Measurements from ENCODE around the gene DNAH10.
A peak's percentile ranks its signal among the peaks of the same experiment; 100 is the strongest.

DNAH10 gene

DNA sequence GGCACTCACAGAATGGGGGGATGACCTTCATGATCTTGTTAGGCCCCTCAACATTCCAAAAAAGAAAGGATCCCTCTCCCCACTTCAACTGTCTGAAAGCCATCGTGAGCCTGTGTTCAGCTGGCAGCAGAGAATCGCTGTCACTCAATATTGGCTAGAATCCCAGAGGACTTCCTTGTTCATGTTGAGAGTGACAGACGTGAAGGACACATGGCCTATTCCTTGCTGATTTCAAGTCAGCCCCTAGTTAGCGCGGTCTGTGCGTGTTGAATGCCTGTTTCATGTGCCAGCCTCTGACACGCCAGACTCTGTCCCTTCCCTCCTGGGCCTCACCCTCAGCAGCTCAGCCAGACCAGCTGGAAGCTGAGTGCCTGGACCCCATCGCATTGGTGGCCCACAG, 43.1 kb downstream of the DNAH10 start:
- peaks cover 2% of the 10 kb centered on the region for H3K27me3 Mint-ChIP-seq
- no peaks in the 10 kb centered on the region for H3K36me3 Mint-ChIP-seq
- H3K4me1 Mint-ChIP-seq: no peaks in the 10 kb centered on the region
- no peak overlapping the region for H3K4me3 Mint-ChIP-seq
- no peaks in the 10 kb centered on the region for H3K9me3 Mint-ChIP-seq
- no peak overlapping the region for H3K27ac Mint-ChIP-seq

DNA sequence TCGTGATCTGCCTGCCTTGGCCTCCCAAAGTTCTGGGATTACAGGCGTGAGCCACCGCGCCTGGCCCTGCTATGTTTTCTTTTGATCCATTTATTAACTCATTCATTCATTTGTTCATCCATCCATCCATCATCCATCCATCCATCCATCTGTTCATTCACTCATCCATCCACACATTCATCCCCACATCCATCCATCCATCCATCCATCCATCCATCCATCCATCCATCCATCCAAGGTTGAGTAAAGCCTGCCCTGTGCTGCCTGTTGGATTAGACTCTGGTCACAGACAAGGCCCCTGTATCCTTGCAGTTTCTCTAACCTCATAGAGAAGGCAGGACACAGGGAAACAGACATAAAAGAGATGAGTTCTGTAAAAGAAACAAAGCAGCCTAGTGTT, 44.9 kb downstream of the DNAH10 start:
- Mint-ChIP-seq H3K4me1 (no peaks in the 10 kb centered on the region), H3K4me3 (no peak overlapping the region), H3K36me3 (no peaks in the 10 kb centered on the region), H3K9me3 (no peaks in the 10 kb centered on the region), H3K27ac (no peak overlapping the region), H3K27me3 (peaks cover 2% of the 10 kb centered on the region)

DNA sequence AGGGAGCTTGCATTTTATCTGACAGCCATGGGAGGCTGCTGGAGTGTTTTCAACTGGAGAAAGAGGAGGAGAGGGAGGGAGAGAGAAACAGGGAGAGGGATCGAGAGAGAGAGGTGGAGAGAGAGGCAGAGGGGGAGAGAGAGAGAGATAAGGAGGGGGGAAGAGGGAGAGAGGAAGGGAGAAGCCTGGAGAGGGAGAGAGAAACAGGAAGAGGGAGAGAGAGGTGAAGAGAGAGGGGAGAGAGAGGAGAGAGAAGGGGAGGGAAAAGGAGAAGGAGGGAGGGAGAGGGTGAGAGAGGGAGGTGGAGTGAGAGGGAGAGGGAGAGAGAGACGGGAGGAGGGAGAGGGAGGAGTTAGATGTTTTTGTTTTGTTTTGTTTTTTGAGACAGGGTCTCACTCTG, 45.6 kb downstream of the DNAH10 start:
- H3K9me3 Mint-ChIP-seq: no peaks in the 10 kb centered on the region
- H3K27ac Mint-ChIP-seq: no peak overlapping the region
- no peaks in the 10 kb centered on the region for H3K36me3 Mint-ChIP-seq
- H3K27me3 Mint-ChIP-seq: peaks cover 2% of the 10 kb centered on the region
- H3K4me1 Mint-ChIP-seq: no peaks in the 10 kb centered on the region
- no peak overlapping the region for H3K4me3 Mint-ChIP-seq

DNA sequence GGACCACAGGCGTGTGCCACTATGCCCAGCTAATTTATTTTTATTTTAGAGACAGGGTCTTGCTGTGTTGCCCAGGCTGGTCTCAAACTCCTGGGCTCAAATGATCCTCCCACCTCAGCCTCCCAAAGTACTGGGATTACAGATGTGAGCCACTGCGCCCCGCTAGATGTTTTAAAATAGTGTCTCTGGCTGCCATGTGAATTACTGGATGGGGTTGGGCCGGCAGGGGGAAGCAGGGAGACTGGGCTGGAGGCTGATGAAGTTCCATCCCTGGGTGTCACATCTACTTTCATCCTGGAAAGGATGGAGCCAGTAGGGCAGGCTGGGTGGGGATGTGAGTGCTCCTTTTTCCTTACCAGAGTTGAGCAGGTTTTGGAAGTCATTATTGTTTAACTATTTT, 46.1 kb downstream of the DNAH10 start:
- Mint-ChIP-seq H3K4me3 (no peak overlapping the region), H3K27ac (no peak overlapping the region), H3K27me3 (peaks cover 2% of the 10 kb centered on the region), H3K4me1 (no peaks in the 10 kb centered on the region), H3K9me3 (no peaks in the 10 kb centered on the region), H3K36me3 (no peaks in the 10 kb centered on the region)

DNA sequence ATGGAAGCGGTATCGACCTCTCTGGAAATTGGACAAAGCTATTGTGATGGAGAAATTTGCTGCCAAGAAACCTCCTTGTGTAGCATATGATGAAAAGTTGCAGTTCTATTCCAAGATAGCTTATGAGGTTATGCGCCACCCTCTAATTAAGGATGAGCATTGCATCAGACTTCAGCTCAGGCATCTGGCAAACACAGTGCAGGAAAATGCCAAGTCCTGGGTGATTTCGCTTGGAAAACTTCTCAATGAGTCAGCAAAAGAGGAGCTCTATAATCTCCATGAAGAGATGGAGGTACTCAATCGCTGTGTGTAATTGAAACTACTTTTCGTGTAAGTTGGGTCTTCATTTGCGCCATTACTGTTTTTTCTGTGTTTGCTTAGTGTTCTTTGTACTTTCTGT, 51.2 kb downstream of the DNAH10 start:
- peaks cover 3% of the 10 kb centered on the region for H3K36me3 Mint-ChIP-seq
- H3K27me3 Mint-ChIP-seq: peaks cover 2% of the 10 kb centered on the region
- peak overlapping the region; percentile 63 for H3K27ac Mint-ChIP-seq
- no peak overlapping the region for H3K4me3 Mint-ChIP-seq
- H3K9me3 Mint-ChIP-seq: peaks cover 12% of the 10 kb centered on the region
- no peaks in the 10 kb centered on the region for H3K4me1 Mint-ChIP-seq

DNA sequence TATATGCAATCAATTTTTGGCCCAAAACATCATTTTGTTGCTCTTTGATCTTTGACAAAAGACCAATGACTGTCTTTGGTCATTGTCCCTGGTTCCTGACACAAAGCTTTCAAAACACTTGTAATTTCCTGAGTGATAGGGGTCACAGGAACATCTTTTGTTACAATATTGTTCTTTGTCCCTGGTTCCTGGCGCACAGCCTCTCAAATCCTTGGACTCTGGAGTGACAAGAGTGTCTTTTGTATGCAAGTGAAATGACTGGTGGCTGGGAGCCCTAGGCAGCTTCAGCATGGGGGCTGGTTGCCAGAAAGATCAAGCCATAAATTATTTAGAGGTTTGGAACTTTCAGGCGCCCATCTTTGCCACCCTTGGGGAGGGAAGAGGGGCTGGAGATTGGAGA, 53.9 kb downstream of the DNAH10 start:
- H3K4me1 Mint-ChIP-seq: no peaks in the 10 kb centered on the region
- H3K9me3 Mint-ChIP-seq: peaks cover 12% of the 10 kb centered on the region
- peaks cover 4% of the 10 kb centered on the region for H3K27me3 Mint-ChIP-seq
- H3K4me3 Mint-ChIP-seq: no peak overlapping the region
- no peak overlapping the region for H3K27ac Mint-ChIP-seq
- peaks cover 3% of the 10 kb centered on the region for H3K36me3 Mint-ChIP-seq

DNA sequence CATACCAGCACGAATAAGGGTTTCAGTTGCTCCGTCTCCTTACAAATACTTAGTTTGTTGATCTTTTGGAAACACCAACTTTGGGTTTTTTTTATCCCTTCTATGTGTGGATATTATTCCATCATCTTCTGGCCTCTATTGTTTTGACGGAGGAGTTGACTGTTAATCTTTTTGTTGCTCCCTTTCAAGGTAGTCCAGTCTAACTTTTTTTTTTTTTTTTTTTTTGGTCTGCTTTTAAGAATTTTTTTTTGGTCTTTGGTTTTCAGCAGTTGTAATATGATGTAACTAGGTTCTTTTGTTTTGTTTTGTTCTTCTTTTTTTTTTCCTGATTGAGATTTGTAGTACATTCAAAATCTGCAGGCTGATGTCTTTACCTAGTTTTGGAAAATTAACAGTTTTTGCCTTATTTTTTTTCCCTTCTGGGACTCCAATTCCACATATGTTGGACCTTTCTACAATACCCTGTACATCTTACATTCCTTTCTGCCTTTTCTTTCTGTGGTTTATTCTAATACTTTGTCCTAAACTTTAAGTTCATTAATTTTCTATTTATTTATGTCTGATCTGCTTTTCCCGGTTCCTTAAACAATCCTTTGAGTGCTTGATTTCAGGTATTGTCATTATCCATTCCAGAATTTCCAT, 54.9 kb downstream of the DNAH10 start:
- Mint-ChIP-seq H3K4me3 (no peak overlapping the region), H3K27me3 (peaks cover 4% of the 10 kb centered on the region), H3K36me3 (peaks cover 3% of the 10 kb centered on the region), H3K27ac (no peak overlapping the region), H3K9me3 (peaks cover 12% of the 10 kb centered on the region), H3K4me1 (no peaks in the 10 kb centered on the region)

DNA sequence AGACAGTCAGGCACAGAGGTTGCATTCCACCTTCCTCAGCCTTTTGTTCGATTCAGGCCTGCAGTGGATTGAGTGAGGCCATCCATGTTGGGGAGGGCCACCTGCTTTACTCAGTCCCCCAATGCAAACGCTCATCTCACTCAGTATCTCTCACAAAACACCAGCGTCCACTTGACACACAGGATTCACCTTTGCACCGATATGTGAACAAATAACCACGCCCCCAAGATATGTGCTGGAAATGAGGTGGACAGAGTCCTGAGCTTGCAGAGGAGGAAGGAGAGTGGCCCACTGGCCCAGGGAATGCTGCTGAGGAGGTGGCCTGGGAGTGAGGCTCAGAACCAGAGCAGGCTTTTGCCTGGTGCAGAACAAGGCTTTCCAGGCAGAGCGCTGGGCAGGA, 60.7 kb downstream of the DNAH10 start:
- Mint-ChIP-seq H3K4me1 (no peaks in the 10 kb centered on the region), H3K9me3 (no peaks in the 10 kb centered on the region), H3K27ac (no peak overlapping the region), H3K4me3 (no peak overlapping the region), H3K36me3 (no peaks in the 10 kb centered on the region), H3K27me3 (peaks cover 4% of the 10 kb centered on the region)

DNA sequence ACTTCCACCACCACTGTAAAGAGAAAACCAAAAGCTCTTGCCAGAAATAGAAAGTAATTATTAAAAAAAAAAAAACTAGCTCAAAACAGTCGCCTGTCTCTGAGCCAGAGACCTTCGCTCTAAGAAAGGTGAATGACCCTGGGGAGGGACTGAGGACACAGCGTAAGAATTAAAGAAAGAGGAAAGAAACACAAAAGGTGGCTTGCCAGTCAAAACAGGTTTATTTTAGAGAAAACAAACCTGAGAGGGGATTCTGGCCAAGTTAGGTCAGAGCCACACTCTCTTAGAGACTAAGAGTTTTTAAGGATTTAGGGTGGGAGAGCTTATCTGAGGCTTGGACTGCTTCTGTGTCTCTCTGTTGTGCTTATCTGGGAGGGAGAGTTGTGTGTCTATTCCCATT, 66.0 kb downstream of the DNAH10 start:
- H3K4me3 Mint-ChIP-seq: no peak overlapping the region
- H3K4me1 Mint-ChIP-seq: no peaks in the 10 kb centered on the region
- H3K27me3 Mint-ChIP-seq: no peaks in the 10 kb centered on the region
- H3K36me3 Mint-ChIP-seq: no peaks in the 10 kb centered on the region
- no peak overlapping the region for H3K27ac Mint-ChIP-seq
- no peaks in the 10 kb centered on the region for H3K9me3 Mint-ChIP-seq

DNA sequence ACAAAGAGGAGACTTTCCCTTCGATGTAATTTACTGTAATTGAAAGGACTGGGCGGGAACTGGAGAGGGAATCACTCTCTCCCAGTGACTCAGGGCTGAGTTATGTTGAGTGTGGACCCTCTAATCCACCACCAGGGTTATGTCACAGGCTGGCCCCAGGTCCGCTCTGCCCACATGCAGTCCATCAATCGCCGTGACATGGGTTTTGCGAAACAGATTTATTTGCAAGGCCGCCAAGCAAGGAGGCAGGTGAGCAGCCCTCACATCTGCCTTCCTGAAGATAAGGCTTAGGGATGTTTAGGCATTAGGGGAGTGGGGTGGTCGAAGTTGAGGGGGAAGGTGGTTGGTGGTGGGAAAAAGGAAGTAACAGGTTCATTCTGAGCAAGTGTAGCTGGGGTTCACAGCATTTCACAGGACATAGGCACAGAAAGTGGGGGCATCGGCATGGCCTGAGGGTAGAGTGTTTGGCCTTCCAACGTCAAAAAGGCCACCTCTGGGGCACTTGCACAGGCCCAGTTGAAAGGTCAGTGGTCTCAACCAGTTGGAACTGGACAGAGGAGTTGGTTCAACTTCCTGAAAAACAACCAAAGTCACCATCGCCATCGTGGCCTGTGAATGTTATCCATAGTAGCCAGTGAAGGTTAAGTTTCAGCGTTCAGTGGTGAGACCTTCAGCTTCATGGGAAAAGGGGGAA, 66.9 kb downstream of the DNAH10 start:
- H3K4me3 Mint-ChIP-seq: no peak overlapping the region

DNA sequence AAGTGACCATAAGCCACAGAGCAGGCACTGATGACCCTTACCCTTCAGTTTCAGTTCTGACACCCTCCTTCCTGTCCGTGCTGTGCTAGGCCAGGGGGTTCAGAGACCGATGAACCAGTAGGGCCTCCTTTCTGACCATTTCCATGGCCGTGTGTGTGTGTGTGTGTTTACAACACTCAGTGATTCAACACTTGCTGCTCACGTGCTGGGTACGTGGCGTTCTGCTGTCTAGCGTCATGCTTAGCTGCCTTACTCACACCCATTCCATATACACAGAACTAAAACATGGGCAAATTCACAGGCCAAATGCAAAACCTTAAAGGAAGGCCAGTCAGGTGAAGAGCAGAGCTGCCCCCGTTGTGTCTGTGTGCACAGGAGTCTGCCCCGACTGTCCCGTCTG, 67.5 kb downstream of the DNAH10 start:
- H3K4me1 Mint-ChIP-seq: no peaks in the 10 kb centered on the region
- H3K4me3 Mint-ChIP-seq: no peak overlapping the region
- no peak overlapping the region for H3K27ac Mint-ChIP-seq
- H3K9me3 Mint-ChIP-seq: no peaks in the 10 kb centered on the region
- no peaks in the 10 kb centered on the region for H3K36me3 Mint-ChIP-seq
- no peaks in the 10 kb centered on the region for H3K27me3 Mint-ChIP-seq

More for the DNA sequence above, 66.9 kb downstream of the DNAH10 start:
- Mint-ChIP-seq H3K27me3 (no peaks in the 10 kb centered on the region), H3K36me3 (no peaks in the 10 kb centered on the region), H3K27ac (no peak overlapping the region), H3K9me3 (no peaks in the 10 kb centered on the region), H3K4me1 (no peaks in the 10 kb centered on the region)

DNA sequence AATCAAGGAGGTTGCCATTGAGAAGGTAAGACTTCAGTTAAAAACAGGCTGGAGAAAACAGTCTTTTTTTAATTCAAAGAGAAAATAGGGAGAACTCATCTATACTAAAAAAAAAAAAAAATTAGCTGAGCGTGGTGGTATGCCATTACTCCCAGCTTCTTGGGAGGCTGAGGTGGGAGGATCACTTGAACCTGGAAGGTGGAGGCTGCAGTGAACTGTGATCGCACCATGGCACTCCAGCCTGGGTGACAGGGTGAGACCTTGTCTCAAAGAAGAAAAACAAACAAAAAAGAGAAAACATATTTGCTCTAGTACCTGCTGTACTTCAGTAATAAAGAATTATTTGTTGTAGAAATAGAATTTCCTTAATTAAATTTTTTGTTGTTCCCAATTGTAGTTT, 68.6 kb downstream of the DNAH10 start:
- Mint-ChIP-seq H3K27ac (no peak overlapping the region), H3K27me3 (no peaks in the 10 kb centered on the region), H3K4me3 (no peak overlapping the region), H3K4me1 (no peaks in the 10 kb centered on the region), H3K36me3 (no peaks in the 10 kb centered on the region), H3K9me3 (no peaks in the 10 kb centered on the region)

DNA sequence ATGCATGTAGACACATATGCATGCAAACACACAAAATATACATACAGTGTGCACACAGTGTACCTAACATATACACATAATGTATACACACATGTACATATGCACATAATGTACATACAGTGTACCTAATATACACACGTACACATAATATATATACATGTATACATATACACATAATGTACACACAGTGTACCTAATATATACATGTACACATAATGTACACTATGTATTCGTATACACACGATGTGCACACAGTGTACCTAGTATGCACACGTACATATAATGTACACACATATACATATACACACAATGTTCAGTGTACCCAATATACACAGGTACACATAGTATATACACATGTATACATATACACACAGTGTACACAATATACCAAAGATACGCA, 70.0 kb downstream of the DNAH10 start:
- no peak overlapping the region for H3K4me3 Mint-ChIP-seq
- H3K9me3 Mint-ChIP-seq: no peaks in the 10 kb centered on the region
- H3K4me1 Mint-ChIP-seq: no peaks in the 10 kb centered on the region
- H3K27ac Mint-ChIP-seq: no peak overlapping the region
- H3K27me3 Mint-ChIP-seq: no peaks in the 10 kb centered on the region
- no peaks in the 10 kb centered on the region for H3K36me3 Mint-ChIP-seq

DNA sequence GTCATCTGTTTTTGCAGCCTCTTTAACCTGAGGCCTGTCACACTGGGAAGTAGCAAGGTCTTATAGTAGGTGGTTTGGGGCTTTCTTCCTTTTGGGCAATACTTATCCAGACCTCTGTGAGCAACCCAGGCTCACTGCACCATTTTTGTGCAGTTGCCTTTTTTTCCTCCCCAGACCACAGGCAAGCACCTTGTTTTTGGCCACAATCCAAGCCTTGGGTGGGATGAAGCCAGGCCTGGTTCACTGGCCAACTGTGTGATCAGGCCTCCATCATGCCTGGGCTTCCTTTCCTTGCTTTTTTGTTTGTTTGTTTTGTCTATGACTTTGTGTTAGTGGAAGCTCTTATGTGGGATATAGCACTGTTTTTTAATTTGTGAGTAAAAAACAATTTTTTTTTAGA, 71.7 kb downstream of the DNAH10 start:
- H3K36me3 Mint-ChIP-seq: no peaks in the 10 kb centered on the region
- H3K27me3 Mint-ChIP-seq: no peaks in the 10 kb centered on the region
- peak overlapping the region; percentile 20 for H3K27ac Mint-ChIP-seq
- no peaks in the 10 kb centered on the region for H3K9me3 Mint-ChIP-seq
- H3K4me3 Mint-ChIP-seq: no peak overlapping the region
- no peaks in the 10 kb centered on the region for H3K4me1 Mint-ChIP-seq

DNA sequence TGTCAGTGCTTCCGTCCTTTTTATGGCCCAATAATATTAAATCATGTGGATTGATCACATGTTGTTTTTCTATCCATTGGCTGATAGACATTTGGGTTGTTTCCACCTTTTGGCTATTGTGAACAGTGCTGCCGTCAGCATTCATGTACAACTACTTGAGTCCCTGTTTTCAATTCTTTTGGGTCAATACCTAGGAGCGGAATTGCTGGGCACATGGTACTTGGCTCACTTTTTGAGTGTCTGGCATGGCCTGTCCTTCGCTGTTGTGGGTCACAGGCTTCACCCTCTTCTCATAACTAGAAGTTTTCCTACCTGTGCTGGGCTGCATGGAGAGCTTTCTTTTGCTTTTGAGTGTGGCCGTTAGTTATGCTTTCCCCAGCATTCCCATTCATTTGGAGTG, 72.7 kb downstream of the DNAH10 start:
- Mint-ChIP-seq H3K36me3 (no peaks in the 10 kb centered on the region), H3K27me3 (no peaks in the 10 kb centered on the region), H3K27ac (no peak overlapping the region), H3K9me3 (no peaks in the 10 kb centered on the region), H3K4me1 (no peaks in the 10 kb centered on the region), H3K4me3 (no peak overlapping the region)

DNA sequence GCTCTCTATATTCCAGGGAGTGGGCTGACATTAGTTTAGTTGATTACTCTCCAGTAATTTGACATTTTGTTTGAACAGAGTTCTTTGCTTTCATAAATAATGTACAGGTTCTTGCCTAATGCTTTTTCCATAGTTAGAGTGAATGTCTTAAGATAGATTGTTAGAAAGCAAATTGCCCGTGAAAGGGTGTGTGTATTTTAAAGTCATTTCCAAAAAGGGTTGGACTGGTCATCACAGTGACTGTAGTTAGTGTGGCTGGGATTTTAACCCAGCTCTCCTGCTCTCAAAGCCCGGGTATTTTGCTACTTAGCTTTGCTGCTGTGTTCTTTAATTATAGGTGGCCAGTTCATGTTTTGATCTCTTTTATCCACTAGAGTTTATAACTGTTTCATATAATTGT, 74.2 kb downstream of the DNAH10 start:
- H3K27ac Mint-ChIP-seq: no peak overlapping the region
- H3K4me1 Mint-ChIP-seq: no peaks in the 10 kb centered on the region
- H3K27me3 Mint-ChIP-seq: no peaks in the 10 kb centered on the region
- no peak overlapping the region for H3K4me3 Mint-ChIP-seq
- no peaks in the 10 kb centered on the region for H3K9me3 Mint-ChIP-seq
- H3K36me3 Mint-ChIP-seq: no peaks in the 10 kb centered on the region

DNA sequence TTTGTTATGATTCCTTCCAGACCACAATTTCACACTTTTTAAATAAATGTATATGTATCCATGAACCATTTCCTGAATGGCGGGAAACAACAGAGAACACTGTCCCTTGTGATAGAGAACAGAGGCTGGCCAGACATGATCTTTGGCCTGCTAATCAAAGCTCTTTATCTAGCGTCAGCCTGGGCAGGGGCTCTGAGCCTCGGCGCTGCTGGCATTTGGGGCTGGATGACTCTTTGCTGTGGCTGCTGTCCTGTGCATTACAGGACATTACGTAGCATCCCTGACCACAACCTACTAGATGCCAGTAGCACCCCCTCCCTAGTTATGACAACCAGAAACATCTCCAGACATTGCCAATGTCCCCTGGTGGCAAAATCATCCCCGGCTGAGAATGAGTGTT, 77.7 kb downstream of the DNAH10 start:
- Mint-ChIP-seq H3K4me3 (no peak overlapping the region), H3K36me3 (no peaks in the 10 kb centered on the region), H3K4me1 (no peaks in the 10 kb centered on the region), H3K9me3 (no peaks in the 10 kb centered on the region), H3K27me3 (no peaks in the 10 kb centered on the region), H3K27ac (no peak overlapping the region)

All from activated naive CD4-positive, alpha-beta T cell treated with anti-CD3 and anti-CD28 coated beads, Interleukin-2, amount 50 U/mL, for 24 hours (primary cell).